GM12878 (cell line): ENCODE data around the gene NOXA1. TPM values are rescaled to one million over a fixed set of nuclear protein-coding genes. Genes with fewer than 3 reads are reported as not detected.

Source experiments
- CBFB ChIP-seq: IDR thresholded peaks from 2 replicates; pipeline ENCODE4 v1.6.1; 2016; ENCODE audit warnings: antibody characterized with exemption, low read depth
- DPF2 ChIP-seq: fragments of 450-650 bp; IDR thresholded peaks from 2 replicates; pipeline ENCODE4 v1.6.1; 2017; ENCODE audit warnings: mild to moderate bottlenecking
- FOXK2 ChIP-seq: fragments of 450-650 bp; IDR thresholded peaks from 2 replicates; pipeline ENCODE4 v1.6.1; 2017; ENCODE audit warnings: mild to moderate bottlenecking, moderate library complexity
- GABPA ChIP-seq: IDR thresholded peaks from 2 replicates; pipeline ENCODE4 v1.6.1; 2014; ENCODE audit warnings: antibody characterized with exemption, low read depth, mild to moderate bottlenecking, inconsistent platforms
- HDGF ChIP-seq: fragments of 450-650 bp; IDR thresholded peaks from 2 replicates; pipeline ENCODE4 v1.6.1; 2016; ENCODE audit warnings: antibody characterized with exemption
- POLR2AphosphoS5 ChIP-seq: IDR thresholded peaks from 2 replicates; pipeline ENCODE4 v1.6.1; 2011; ENCODE audit warnings: mild to moderate bottlenecking, low read length, inconsistent platforms
- SMAD5 ChIP-seq: IDR thresholded peaks from 2 replicates; pipeline ENCODE4 v1.6.1; 2016; ENCODE audit warnings: antibody characterized with exemption, low read depth
- SP1 ChIP-seq: IDR thresholded peaks from one replicate; pipeline ENCODE4 v1.6.1; 2011; ENCODE audit warnings: low read depth, low read length
- SUZ12 ChIP-seq: fragments of 200-600 bp; sonication (generic); IDR thresholded peaks from one replicate; pipeline ENCODE4 v1.6.1; 2018; ENCODE audit warnings: antibody characterized with exemption, mild to moderate bottlenecking; ENCODE audit not compliant: unreplicated experiment
- polyA plus RNA-seq, 11 experiments: library from polyadenylated mRNA; depleted of rRNA in 4 of 11; unstranded in 6 of 11; stranded (reverse) in 5 of 11; fragments of >200 nt; fragmentation: Nextera tagmentation in 4 of 11; fragmentation: Illumina TruSeq in 1 of 11; extraction: Ambion mirVana in 4 of 11; extraction: Trizol in 1 of 11; gene quantifications; 1 replicate in 1 of 11; 2 replicates in 10 of 11; pipeline versions ENCODE4 v1.2.1 to v1.2.3, GENCODE V29; 2011 to 2016; ENCODE audit warnings: inconsistent platforms in 2 of 11, missing spikeins in 2 of 11, low read depth in 1 of 11
- total RNA-seq, 4 experiments: library from RNA; depleted of rRNA in 3 of 4; stranded (reverse); fragments of >200 nt in 3 of 4; fragmentation: Illumina TruSeq in 1 of 4; extraction: Trizol in 1 of 4; gene quantifications; 2 replicates each; pipeline versions ENCODE4 v1.2.1 to v1.2.3, GENCODE V29; 2013 to 2021
- TF ChIP-seq, protein P1 (sequence below): fragments of 450-650 bp; IDR thresholded peaks from 2 replicates; pipeline ENCODE4 v1.6.1; 2018; ENCODE audit warnings: mild to moderate bottlenecking, low read depth, moderate library complexity; ENCODE audit not compliant: partially characterized antibody
- TF ChIP-seq, protein P2 (sequence below): IDR thresholded peaks from 2 replicates; pipeline ENCODE4 v1.6.1; 2012; ENCODE audit warnings: low read depth, low read length, improper control_type of control experiment

NOXA1 gene
- total and polyA plus RNA-seq, 10 of the 15 experiments (the other 5 are each of a cell fraction or from before 2014, with no cell fraction given), result 0.08 to 0.20 TPM; not detected in 8

DNA sequence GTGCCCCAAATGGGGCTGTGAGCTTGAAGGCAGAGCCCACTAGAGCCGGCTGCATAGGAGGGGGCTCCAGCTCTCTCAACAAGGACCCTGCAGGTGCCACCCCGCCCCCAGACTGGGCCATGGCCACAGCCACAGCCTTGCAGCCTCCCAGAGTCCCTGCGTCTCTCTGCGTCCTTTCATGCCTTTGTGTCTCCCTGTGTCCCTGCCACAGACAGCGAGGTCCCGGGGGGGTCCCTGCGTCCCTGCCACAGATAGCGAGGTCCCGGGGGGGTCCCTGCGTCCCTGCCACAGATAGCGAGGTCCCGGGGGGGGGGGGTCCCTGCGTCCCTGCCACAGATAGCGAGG, 6.3 kb downstream of the NOXA1 start (continued):
- TF ChIP-seq CBFB (no peak), SMAD5 (no peak), SP1 (no peak), GABPA (no peak), HDGF (no peak), SUZ12 (no peak), FOXK2 (no peak), POLR2AphosphoS5 (no peak), DPF2 (no peak)
- TF ChIP-seq, protein P1, sequence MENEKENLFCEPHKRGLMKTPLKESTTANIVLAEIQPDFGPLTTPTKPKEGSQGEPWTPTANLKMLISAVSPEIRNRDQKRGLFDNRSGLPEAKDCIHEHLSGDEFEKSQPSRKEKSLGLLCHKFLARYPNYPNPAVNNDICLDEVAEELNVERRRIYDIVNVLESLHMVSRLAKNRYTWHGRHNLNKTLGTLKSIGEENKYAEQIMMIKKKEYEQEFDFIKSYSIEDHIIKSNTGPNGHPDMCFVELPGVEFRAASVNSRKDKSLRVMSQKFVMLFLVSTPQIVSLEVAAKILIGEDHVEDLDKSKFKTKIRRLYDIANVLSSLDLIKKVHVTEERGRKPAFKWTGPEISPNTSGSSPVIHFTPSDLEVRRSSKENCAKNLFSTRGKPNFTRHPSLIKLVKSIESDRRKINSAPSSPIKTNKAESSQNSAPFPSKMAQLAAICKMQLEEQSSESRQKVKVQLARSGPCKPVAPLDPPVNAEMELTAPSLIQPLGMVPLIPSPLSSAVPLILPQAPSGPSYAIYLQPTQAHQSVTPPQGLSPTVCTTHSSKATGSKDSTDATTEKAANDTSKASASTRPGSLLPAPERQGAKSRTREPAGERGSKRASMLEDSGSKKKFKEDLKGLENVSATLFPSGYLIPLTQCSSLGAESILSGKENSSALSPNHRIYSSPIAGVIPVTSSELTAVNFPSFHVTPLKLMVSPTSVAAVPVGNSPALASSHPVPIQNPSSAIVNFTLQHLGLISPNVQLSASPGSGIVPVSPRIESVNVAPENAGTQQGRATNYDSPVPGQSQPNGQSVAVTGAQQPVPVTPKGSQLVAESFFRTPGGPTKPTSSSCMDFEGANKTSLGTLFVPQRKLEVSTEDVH, result no peak
- TF ChIP-seq, protein P2, sequence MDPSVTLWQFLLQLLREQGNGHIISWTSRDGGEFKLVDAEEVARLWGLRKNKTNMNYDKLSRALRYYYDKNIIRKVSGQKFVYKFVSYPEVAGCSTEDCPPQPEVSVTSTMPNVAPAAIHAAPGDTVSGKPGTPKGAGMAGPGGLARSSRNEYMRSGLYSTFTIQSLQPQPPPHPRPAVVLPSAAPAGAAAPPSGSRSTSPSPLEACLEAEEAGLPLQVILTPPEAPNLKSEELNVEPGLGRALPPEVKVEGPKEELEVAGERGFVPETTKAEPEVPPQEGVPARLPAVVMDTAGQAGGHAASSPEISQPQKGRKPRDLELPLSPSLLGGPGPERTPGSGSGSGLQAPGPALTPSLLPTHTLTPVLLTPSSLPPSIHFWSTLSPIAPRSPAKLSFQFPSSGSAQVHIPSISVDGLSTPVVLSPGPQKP, result no peak
